ENCODE data around the gene ARPC1B.
A peak's percentile ranks its signal among the peaks of the same experiment; 100 is the strongest.
"Not testable (repeated sequence)": the region's sequence is repeated elsewhere in the genome, so short reads cannot be mapped to it uniquely, and the experiment has no call there.

The ARPC1B gene

DNA sequence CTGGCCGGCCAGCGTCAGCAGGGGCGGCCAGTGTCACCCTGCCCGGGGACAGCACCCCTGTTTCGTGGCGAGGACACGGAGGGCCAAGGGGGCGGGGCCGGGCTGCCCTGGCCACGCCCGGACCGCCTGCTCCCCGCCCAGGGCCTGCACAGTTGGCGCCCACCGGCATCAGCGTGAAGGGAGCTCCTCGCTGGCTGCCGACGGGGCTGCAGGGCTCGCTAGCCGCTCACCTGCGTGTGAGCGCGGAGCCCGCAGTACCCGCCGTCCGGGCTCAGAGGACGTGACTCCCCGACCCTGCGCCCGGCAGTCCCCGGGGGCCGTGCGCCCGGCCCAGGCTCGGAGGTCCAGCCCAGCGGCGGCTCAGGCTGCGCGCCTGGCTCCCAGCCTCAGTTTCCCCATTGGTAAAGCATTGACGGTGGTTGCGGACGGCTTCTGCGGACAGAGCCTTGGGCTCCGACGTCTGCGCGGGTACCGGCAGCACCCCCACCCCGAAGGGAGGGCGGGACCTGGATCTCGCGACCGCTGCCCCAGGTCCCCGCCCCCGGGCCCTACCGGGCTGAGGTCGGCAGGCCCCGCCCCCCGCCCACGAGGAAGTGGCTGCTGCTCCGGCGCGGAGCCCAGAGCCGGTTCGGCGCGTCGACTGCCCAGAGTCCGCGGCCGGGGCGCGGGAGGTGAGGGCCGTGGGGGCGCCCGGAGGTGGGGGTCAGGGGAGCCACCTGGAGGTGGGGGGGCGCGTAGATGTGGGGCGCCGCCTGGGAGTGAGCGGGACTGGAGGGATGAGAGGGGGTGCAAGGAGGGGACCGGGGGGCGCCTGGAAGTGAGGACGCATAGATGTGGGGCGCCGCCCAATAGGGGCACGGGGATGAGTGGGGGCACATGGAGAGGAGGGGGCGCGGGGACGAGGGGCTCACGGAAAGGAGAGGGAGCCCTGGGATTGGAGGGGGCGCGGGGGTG is at the start of gene ARPC1B:
Gene ARPC1B, plus strand, starts transcription at position 620 of the 954 bp plus-strand sequence. CDS start 10,985 bp downstream, outside the sequence.
- peak; percentile 37 for DNase-seq

DNA sequence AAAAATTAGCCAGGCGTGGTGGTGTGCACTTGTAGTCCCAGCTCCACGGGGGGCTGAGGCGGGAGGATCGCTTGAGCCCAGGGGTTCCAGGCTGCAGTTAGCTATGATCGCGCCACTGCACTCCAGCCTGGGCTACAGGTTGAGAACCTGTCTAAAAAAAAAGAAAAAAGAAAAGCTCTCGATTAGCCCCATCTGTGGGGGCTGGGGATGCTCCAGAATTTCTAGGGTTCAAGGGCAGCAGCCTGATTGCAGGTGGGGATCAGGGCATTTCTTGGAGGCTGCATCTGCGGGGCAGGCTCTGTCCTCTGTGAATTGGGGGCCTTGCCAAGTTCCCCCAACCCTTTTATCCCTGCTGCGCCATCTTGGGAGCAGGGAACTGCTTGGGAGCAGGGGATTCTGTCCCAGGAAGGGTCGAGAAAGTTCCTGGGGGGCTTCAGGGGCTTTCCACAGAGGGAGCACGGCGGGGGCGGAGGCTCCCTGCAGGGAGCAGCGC is 49.5 kb upstream of the ARPC1B start:
- DNase-seq = no peak

DNA sequence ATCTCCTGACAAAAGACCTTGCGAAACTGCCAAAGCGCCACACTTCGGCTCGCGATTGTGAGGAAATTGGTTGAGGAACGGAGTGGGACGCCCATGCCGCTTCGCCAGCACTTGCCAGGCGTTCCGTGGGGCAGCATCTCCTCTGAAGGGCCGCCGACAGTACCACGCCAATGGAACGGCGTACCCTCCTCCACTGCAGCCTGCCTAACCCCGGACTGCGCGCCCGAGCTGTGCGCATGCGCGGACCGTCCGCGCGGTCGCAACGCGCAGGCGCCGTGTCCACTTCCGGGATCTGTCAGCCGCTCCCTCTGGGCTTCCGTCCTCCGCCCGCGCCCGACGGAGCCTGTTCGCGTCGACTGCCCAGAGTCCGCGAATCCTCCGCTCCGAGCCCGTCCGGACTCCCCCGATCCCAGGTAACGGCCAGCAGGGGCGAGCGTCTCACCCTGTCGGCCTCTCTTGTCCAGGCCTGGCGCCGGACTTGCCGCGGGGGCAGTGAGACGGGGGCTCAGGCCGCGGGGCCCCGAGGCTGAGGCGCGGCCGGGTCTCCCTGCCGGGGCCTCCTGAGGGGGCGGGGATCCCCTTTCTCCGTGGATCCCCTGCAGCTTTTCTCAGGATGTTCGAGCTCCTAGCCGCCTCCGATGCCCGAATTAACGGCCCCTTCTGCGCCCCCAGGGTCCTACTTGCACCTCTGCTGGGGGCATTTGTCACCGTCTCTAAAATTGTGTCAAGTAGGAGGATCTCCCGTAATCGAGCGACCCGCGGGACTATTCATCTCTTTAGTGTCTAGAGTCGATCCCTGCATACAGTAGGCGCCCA is 48.7 kb upstream of the ARPC1B start, which contains the start of gene ARPC1A:
Gene ARPC1A, plus strand, starts transcription at position 307 of the 816 bp plus-strand sequence. CDS start 7,456 bp downstream, outside the sequence.
- DNase-seq = peak; percentile 82

DNA sequence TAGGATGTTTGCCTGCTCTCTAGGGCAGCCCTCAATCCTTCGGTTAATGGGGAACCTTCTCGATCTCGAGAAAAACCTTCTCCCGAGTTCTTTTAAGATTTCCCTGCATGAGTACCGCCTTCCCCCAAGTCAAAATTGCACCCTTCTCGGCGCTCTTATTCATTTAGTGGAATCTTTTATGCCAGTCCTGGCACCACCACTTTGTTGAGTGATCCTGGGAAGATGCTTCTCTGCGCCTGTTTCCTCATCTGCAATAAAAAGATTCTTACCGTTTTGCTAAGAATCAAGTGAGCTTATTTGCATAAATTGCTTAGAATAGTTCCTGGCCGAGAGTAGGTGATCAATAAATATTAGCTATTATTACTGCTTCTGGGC is 48.1 kb upstream of the ARPC1B start:
- no peak for DNase-seq

DNA sequence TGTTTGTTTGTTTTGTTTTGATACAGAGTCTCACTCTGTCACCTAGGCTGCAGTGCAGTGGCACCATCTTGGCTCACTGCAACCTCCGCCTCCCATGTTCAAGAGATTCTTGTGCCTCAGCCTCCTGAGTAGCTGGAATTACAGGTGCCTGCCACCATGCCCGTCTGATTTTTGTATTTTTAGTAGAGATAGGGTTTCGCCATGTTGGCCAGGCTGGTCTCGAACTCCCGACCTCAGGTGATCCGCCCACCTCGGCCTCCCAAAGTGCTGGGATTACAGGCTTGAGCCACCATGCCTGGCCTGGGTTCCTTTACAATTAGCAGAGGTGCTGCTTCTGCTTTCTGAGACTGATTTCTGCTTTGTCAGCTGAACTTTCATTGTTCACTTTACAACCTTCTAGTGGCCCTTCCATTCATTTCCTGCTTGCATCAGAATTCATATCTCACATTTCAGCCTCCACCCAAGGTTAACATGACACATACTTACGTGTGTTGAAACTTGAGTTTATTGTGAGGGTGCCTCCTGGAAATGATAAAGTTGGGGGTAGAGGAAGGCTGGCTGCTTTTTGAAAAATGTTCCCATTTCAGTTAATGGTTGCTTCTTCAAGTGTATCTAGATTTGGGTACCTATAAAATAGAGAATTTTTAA is 44.1 kb upstream of the ARPC1B start:
- peak; percentile 6 for DNase-seq

DNA sequence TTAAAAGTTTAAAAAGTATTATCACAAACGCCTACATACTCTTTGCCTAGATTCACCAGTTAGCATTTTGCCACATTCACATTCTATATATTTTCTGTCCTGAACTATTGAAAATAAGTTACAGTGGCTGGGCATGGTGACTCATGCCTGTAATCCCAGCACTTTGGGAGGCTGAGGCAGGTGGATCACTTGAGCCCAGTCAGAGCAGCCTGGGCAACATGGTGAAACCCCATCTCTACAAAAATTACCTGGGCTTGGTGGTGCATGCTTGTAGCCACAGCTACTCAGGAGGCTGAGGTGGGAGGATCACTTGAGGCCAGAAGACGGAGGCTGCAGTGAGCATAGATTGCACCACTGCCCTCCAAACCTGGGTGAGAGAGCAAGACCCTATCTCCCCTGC is 43.5 kb upstream of the ARPC1B start:
- no peak for DNase-seq

DNA sequence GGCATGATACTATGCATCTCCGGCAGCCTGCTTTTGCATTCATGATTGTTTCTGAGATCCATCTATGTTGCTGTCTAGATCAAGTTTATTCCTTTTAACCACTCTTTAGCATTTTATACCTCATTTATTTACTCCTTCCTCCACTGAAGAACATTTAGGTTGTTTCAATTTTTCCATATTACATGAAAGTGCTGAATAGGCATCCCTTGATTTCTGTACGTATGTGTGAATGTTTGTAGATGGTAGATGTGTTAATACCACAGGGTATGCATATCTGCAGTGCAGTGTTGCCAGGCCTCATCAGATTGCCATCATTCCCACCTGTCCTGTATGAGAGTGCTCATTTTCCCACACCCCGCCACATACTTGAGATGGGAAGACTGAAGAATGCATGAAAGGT is 34.9 kb upstream of the ARPC1B start:
- DNase-seq = no peak

DNA sequence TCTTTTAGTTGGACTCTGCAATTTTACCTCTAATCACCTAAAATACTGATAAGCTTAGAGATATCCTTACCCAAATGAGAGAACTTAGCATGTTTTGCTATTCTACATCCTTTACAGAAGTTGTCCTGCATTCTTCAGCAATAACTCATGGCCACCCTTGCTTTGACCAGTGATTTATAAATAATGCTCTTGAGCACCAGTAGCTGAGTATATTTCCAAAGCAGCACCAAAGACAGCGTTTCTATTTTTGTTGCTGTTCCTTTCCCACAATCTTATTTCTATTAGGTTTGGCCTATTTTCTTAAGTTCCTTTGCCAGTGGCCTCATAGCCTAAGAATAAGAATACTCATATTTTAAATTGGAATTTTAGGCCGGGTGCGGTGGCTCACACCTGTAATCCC is 33.9 kb upstream of the ARPC1B start:
- no peak for DNase-seq

DNA sequence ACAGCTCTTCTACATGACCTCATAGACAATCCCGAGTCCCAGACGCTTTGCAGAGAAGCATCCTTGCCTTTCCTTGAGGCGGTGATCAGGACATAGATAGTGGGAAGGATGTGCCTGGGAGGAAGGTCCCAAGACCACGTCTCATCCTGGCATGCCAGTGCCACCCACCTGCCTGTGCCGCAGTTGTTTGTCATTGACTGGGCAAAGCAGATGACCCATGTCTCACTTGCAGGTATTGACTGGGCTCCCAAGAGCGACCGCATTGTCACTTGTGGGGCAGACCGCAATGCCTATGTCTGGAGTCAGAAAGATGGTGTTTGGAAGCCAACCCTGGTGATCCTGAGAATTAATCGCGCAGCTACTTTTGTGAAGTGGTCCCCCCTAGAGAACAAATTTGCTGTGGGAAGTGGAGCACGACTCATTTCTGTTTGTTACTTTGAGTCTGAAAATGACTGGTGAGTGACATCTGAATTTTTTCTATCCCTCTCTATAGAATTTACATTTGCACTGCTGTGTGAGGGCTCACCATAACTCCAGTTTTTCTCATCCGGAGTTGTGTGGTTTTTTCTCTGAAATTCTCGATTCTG is 30.4 kb upstream of the ARPC1B start:
- no peak for DNase-seq

DNA sequence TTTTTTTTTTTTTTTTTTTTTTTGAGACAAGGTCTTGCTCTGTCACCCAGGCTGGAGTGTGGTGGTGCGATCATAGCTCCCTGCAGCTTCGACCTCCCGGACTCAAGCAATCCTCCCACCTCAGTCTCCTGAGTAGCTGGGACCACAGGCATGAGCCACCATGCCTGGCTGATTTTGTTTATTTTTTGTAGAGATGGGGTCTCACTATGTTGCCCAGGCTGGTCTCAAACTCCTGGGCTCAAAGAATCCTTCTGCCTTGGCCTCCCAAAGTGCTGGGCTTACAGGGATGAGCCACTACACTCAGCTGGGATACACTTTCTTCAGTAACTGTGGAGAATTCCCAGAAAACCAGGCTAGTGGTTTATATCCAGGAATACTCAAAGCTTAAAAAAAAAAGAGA is 23.9 kb upstream of the ARPC1B start:
- not testable (repeated sequence) for DNase-seq

DNA sequence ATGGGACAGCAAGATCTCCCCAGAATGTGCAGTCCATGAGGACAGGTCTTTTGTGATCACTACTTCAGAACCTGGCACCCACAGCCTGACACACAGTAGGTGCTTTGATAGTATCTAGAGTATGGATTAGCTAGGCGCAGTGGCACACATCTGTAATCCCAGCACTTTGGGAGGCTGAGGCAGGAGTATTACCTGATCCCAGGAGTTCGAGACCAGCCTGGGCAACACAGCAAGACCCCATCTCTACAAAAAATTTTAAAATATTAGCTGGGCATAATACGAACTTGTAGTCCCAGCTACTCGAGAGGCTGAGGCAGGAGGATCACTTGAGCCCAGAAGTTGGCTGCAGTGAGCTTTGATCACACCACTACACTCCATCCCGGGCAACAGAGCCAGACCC is 22.3 kb upstream of the ARPC1B start:
- no peak for DNase-seq

DNA sequence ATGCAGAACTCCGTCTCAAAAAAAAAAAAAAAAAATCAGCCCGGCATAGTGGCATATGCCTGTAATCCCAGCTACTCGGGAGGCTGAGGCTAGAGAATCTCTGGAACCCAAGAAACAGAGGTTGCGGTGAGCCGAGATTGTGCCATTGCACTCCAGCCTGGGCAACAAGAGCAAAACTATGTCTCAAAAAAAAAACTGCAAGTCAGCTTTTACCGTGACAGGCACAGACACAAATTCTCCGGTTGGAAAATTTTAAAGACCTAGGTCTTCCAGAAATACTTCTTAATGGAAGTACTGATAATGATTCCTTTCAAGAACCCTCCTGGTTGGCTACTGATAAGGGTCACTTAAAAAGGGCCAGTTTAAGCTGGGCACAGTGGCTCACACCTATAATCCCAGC is 19.4 kb upstream of the ARPC1B start:
- no peak for DNase-seq

DNA sequence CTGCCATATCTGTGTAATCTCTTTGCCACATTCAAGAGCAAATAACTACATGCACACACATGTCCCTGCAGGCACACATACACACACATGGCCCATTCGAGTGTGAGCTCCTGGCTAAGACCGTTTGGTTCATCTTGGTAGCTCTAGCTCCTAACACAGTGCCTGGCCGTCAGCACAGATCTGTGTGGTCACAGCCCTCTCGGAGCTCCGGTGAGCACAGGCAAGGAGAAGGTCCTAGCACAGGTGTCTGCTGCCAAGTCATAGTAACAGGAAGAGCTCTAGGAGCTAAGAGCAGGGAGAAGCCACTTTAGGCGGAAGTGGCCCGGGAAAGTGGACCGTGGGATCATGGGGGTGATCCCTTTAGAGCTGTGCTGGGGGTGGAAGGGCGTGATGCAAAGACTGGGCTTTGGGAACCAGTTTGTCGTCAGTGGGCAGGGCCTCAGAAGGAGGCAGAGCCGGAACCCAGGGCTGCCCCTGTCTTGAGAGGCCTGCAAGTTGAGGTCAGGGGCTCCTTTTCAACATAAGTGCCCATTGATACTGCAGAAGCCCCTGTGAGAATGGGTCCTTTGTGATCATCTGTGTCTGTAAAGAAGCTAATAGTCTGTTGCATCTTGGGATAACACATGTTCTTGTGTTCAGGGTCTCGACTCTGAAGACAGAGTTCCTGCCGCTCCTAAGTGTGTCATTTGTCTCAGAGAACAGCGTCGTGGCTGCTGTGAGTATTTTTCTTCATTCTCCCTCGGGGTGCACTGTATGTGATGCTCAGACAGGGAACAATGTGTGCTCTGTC is 16.6 kb upstream of the ARPC1B start:
- DNase-seq = no peak

DNA sequence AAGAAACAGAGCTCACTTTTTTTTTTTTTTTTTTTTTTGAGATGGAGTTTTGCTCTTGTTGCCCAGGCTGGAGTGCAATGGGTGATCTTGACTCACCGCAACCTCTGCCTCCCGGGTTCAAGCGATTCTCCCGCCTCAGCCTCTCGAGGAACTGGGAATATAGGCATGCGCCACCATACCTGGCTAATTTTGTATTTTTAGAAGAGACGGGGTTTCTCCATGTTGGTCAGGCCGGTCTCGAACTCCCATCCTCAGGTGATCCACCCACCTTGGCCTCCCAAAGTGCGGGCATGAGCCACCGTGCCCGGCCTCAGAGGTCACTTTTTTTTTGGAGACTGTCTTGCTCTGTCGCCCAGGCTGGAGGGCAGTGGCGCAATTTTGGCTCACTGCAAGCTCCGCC is 16.0 kb upstream of the ARPC1B start:
- DNase-seq = not testable (repeated sequence)

DNA sequence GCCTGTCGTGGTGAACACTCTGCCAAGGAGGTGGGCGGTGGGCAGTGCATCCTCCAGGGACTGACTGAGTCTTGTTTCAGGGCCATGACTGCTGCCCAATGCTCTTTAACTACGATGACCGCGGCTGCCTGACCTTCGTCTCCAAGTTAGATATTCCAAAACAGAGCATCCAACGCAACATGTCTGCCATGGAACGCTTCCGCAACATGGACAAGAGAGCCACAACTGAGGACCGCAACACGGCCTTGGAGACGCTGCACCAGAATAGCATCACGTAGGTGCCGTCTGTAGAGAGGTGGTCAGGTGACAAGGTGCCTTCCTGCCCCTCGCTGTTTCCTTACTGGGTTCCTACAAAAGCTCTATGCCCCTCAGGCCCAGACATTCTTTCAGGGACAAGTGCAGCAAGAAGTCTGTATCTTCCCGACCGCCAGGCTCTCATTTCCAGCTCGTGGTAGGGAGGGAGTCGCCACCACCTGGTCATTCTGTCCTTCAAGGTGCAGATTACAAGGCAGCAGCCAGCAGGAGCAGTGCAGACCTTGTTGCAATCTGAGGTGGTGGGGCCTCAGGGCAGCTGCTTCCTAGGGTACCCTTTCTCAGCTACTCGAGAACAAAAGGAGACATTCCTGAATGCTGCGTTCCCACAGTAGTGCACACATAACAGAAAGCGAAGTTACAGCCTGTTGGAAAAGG is 14.9 kb upstream of the ARPC1B start:
- no peak for DNase-seq

DNA sequence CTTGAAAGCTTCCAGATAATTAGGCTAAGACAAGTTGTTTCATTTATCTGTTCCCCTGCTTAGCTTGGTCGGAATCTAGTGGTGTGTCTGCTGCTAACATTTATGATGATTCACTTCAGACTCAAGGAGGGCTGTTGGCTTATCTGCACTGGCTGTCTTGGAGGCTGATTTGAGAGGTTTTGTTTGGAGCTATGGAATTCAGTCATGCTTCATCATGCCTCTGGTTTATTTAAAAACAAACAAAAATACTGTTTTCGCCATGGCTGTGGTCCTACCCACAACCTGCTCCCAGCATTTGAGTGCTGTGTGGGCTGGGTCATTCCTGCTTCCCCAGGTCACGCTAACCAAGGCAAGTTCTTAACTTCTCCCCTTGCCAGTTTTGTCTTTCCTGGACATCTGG is 11.7 kb upstream of the ARPC1B start:
- DNase-seq = no peak

DNA sequence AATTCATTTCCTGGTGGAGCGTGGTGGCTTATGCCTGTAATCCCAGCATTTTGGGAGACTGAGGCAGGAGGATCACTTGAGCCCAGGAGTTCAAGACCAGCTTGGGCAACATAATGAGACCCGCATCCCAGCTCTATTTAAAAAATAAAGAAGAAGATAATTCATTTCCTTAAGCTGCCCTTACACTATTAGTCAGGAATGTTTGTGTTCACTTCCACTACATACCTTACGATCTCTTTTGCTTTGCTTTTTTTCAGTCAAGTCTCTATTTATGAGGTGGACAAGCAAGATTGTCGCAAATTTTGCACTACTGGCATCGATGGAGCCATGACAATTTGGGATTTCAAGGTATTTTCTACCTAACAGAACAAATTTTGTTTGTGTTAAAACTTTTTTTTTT is 11.2 kb upstream of the ARPC1B start:
- no peak for DNase-seq

DNA sequence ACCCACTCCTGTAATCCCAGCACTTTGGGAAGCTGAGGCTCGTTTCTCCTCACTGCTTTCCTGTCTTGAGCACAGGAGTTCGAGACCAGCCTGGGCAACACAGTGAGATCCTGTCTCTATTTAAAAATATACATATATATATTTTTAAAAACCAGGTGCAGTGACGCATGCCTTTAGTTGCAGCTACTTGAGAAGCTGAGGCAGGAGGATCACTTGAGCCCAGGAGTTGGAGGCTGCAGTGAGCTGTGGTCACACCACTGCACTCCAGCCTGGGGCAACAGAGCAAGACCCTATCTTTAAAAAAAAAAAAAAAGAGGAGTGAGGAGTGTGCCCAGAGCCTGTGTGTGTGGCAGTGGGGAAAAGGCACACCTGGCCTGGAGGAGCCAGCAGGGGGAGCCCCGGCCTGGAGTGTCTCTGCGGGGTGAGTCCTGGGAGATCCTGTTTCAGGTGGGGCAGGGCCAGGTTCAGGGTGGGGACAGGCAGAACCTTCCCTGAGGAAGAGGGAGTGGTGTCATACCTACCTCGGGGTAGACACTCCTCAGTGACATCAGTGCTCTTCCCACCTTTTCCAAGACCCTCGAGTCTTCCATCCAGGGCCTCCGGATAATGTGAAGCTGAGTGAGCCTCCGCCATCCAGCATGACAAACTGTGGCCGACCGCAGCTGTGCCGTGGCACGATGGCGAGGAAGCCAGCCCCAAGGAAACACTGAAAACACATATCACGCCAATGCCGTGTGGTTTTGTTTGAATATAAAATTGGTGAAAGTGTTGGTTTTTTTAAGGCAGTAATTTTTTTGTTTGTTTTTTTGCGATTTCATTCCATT is 9.0 kb upstream of the ARPC1B start:
- DNase-seq = no peak

DNA sequence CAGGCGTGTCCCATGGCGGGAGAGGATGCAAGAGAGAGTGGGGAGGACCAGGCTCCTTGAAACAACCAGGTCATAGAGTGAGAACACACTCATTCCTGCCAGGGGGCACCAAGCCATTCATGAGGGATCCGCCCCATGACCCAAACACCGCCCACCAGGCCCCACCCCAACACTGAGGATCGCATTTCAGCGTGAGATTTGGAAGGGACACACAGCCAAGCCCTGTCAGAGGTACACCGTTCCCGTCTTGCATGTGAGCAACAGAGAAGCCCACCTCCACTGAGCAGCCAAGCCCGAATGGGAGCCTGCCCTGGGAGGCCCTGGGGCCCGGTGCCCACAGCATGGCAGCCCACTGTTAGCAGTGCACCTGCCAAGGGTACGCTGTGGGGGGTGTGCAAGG is 7.9 kb upstream of the ARPC1B start:
- no peak for DNase-seq

DNA sequence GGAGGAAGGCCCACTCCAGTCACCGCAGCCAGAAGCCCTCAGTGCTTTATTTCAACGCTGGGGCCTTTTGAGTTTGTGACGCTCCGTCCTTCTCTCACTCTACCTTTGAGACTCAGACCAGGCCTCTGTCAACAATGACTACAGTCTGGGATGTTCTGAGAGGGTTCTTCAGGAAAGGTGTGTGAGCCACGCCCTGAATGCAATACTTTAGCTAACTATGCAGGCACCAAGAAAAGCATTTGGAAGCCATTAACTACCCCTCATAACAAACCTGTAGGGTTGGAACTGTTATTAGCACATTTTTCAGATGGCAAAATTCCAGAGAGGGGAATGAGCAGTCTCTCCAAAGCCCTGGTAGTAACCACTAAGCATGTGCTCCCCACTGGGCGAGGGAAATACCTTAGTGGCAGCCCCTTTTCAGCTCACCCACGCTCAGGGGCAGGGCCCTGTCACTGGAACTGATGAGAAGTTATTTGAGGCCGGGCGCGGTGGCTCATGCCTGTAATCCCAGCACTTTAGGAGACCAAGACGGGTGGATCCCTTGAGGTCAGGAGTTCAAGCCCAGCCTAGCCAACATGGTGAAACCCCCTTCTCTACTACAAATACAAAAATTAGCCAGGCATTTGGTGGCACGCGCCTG is 5.7 kb upstream of the ARPC1B start:
- no peak for DNase-seq

Measured in NCI-H1694 treated with DMSO at 0.1 percent for 48 hours (cell line).